Glomerular endothelial cell (primary cell): ENCODE results near the gene MCC. TPM values are rescaled to one million over a fixed set of nuclear protein-coding genes. Genes with fewer than 3 reads are reported as not detected.

Experiments used
- DNase-seq: peaks from one replicate; pipeline ENCODE4 v3.0.0-alpha.2; 2011; ENCODE audit warnings: low read depth, low spot score; ENCODE audit errors: extremely low read depth
- total RNA-seq: library from RNA; depleted of rRNA; stranded (reverse); fragments of >200 nt; gene quantifications from 2 replicates; pipeline ENCODE4 v1.2.3, GENCODE V29; 2015

MCC gene
- total RNA-seq, 1 donor from 2014 or later: 30.2 TPM

DNA sequence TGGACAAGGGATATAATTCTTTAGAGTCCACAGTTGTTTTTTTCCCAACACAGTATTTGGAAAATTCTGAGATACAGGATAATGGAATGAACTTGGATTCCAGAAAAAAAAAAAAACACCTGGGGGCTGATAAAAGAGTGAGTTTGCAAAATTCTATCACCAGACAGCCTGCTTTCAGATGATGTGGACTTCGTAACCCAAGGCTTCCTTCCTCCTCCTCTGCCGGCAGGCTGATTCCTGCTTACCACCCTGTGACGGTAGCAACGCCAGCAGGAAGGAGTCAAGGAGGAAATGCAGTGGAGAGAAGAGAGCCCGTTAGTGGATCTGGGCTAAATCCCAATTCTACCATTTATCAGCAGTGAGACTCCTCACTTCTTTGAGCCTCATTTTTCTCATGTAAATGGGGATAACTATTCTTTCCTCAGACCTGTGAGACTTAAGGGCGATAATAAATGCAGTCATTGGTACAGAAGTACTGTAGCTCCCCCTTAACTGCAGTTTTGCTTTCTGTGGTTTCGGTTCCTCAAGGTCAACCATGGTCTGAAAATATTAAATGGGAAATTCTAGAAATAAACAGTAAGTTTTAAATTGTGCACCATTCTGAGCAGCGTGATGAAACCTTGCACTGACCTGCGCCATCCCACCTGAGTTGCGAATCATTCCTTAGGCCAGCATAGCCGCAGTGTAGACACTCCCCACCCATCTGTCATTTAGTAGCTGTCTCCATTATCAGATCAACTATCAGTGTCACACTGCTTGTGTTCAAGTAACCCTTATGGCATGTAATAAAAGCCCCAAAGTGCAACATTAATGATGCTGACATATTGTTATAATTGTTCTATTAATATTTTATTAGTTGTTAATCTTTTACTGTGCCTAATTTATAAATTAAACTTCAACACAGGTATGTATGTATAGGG is 440.3 kb downstream of the MCC start:
- no peak for DNase-seq

DNA sequence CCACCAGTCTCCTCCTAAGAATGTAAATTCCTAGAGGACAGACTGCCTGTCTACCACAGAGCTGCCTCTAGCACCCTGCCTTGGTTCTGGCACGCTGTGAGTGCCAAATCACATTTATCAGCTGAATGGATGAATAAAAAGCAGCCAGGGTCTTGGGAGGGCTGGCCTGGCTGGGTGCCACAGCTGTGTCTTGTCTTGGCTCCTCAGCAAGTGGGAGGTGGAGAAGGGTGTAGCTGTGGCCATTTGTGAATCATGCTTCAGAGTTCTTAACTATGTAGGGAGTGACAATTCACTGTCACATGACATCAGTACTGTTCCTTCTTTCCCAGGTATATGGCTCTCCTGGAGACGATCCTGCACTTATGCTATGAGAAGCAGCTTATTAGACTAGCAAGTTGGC is 441.0 kb downstream of the MCC start:
- no peak for DNase-seq

DNA sequence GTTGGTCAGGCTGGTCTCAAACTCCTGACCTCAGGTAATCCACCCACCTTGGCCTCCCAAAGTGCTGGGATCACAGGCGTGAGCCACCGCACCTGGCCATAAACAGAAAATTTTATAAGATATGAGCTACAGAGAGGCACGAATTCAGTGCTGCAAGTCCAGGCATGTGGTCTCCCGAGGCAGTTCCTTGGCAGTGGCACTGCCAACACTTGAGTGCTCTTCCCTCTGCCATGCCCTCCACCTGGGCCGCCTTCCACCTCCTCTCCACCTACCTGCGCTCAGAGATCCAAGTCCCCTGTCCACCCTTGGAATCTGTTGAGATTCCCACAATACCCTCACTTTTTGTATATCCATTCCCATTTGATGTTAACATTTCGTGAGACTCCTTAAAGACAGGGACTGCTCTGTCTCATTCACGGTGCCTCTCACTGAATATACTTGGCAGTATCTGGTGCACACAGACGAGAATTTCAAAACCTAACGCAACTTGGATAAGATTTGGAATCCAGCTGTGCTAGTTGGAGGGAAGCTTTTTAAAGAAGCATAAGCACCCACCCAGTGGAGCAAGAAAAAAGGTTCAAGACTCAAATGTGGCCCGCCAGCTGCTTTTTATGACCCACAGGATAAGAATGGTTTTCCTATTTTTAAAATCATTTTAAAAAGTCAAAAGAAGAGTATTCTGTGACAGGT is 443.3 kb downstream of the MCC start:
- DNase-seq: no peak

DNA sequence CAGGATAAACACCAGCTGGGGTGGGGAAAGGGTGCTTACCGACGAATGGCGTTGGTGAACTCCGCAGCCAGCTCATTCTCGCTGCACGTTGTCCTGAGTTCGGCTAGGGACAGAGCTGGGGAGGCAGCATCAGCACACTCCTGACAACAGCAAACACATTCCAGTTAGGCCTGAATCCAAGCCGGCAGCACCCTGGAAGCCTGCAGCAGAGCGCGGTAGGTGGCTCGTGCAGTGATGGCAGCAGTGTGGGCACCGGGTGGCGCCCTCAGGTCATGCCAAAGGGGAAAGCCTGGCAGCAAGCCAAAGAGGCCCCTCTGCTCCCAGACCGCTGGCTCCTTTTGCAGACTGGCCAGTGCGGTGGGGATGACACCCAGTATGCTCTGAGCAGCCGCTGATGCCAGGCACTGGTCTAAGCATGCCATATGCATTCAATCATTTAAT is 444.7 kb downstream of the MCC start:
- no peak for DNase-seq

DNA sequence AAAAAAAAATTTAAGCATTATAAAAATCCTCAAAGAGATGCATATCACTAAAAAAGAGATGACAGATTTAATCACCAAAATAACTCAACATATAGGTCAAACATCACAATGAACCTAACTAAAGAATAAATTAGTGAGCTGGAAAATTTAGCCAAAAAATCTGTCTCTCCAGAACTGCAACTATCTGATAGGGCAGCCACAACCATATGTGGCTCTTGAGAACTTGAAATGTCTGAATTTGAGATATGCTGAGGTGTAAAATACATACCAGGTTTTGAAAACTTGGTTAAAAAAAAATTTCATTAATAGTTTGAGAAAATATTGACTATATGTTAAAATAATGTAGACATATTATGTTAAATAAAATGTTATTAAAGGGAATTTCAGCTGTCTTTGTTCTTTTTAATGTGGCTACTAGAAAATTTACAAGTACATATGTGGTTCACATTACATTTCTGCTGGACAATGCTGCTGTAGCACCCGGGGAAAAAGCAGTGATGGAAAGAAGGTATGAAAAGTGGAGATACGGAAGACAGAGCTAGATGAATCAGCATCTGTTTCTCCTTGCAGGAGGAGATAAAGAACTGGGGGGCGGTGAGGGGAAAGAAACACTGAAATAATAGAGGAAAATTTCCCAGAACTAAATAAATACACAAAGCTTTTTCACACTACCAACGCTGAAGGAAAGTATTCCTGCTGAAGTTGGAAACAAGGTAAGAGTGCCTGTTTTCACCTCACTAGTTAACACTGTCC is 445.6 kb downstream of the MCC start:
- no peak for DNase-seq

DNA sequence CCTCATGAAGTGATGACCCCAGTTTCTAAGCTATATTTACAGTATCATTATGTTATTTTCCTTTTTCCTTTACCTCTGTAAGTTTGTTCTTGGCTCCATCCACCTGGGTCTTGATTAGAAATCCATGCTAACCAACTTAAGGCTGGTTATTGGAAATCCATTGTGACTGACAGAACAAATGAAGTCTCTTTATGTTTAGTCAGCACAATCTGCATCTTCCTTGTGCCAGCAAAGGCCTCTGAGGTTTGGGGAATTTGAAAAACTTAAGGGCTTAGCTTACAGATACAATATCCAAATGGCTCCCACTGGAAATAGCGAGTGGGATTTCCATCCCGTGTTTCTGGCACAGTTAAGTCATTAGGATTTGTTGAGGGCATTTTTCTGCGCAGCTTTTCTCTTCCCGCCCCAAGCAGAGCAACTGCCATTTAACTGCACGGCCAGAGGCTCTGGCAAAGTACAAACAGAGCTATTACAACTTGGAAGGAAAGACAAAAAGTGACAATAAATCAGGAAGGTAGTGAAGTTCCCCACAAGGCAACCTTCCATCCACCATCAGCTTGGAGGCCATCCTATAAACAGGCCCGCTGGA is 447.5 kb downstream of the MCC start:
- DNase-seq: no peak

DNA sequence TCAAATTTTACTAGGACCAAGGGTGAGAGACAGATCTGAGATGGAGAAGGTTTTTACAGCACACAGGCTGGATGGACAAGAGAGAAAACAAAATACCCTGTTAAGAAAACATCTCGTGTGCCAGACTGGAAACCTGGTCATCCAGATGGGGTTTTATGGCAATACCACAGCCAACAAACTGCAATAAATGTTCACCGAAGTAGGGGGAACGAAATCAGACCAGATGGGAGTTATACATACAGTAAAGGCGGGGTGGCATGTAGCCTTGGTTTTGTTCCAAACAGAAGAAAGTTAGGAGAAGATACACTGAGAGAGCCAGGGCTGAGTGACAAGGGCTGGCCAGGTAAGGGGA is 448.3 kb downstream of the MCC start:
- no peak for DNase-seq

DNA sequence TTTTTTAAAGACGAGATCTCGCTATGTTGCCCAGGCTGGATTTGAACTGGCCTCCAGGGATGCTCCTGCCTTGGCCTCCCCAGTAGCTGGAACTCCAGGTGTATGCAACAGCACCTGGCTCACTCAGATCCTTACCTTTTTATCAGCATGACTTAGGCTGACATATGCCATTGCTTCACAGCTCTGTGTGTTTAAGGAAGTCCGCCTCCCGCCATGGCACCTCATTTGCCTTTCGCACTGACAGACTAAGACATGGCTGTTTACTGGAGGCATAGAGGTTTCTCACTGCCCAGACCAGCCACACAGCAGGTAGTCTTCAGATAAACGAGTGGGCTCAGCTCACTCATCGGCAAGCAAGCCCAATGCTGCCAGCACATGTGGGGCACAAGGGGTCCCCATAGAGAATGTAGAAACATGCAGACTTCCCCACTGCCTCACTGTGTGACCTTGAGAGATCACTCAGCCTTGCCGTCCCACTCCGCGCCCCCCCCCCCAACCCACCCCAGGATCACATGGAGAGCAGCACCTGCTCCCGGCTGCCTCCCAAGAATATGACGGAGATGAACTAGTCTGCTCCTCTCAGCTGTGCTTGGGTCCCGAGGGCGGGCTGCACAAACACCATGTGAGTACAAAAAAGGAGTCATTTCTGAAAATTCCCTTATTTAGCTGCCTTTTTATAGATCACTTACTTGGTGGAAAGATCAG is 448.9 kb downstream of the MCC start:
- no peak for DNase-seq

DNA sequence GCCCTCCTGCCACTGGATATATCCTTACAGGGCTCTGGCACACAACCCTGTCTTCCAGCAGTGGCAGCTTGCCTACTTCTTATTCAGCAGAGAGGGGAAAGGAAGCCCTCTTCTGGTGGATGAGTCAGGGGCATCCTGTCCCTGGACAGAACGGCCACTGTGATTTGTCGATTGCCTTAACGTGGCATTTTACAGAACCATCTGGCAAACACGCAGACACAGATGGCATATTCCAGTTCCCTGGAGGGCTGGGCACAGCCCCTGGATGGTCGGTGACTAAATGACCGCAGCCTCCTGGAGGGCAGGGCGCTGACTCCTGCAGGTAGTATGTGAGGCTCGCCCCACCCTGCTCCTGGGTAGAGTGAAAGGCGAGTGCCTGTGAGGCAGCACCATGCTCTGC is 449.5 kb downstream of the MCC start:
- DNase-seq: no peak

DNA sequence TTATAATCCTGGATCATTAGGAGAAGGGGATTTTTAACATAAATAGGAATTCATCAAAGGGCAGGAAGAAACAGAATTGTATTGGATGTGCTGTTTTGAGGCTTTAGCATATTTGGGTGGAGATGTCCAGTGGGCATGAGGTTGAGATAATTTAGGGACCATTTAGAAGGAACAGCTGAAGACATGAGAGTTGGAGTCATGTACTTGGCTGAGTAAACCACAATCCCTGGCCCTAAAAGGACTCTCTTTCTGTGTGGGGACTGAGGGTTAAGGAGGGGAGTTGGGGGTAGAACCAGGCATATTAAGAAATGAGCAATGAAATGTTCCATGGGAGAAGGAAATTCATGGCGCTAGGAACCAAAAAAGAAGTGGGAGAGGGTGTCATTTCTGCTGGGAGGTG is 450.1 kb downstream of the MCC start:
- DNase-seq: no peak

DNA sequence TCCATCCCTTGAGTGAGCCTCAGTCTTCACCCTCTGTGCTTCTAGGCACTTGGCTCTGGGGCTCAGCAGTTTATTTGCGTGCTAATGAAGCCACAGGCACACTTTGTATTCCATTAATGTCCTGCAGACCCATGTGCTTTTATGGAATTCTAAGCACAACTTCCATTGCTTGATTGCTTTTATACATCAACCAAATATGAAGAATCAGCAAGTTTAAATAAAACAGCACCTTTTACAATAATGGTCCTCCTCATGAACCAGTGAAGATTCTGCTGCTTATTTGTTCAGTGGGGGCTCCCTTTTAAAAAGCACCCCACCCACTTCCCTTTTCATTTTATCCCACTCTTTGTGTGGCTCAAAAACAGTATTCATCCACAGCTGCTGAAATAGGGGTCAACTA is 451.4 kb downstream of the MCC start:
- no peak for DNase-seq

DNA sequence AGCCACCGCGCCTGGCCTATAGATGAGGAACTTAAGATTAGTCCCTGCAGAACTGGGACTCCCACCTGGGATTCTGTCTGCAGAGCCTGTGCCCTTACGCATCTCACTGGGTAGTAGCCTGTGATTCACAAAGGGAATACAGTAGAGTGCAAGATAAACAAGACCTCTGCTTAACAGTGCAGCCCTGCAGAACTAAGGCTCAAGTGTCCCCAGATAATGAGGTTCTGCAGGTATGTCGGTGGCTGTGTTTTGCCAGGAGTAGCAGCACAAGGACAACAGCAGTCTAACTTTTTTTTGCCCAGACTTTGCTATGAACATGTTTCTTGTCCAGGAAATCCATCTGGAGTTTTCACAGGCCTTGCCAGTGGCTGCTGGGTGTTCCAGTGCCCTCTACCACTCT is 451.9 kb downstream of the MCC start:
- DNase-seq: no peak

DNA sequence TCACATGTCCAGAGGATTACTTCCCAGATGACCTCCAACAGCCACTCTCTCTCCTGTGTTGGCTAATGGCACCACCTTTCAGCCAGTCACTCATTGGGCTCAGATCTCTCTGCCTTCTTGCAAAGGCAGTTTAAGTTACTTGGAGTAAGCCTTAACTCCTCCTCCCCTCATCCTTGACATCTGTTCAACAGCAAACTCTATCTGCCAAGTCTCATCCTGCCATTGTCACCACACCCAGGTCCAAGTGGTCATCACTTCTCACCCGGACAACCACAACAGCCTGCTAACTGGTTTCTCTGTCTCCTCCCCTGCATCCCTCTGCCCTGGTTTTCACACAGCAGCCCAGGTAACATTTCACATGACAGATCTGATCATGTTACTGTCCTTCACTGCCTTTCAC is 453.2 kb downstream of the MCC start:
- DNase-seq: no peak

DNA sequence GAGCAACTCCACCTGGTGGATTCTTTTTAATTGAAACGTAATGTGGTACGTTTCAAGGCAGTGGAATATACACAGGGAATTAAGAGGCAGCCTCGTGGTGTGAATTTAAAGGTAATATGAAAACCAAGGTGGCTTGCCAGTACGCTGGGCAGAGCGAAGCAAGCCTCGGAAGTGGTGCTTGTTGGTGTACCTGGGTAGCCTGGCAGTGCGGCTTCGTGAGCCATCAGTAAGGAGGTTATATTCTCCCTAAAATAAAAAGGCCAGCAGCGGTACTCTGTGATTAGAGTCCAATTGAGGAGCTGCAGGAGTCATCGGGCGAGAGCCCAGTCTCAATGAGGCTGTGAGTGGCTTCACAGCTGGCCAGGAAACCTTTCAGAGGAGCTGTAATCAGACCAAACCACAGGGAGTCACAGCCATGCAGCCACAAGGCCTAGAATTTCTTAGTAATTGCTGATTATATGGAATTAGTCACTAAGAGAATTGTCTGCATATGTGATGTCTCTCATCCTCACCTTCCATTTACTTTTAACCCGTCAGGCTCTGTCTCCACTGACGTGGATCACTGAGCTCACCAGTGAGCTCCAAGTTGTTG is 454.0 kb downstream of the MCC start:
- DNase-seq: no peak

DNA sequence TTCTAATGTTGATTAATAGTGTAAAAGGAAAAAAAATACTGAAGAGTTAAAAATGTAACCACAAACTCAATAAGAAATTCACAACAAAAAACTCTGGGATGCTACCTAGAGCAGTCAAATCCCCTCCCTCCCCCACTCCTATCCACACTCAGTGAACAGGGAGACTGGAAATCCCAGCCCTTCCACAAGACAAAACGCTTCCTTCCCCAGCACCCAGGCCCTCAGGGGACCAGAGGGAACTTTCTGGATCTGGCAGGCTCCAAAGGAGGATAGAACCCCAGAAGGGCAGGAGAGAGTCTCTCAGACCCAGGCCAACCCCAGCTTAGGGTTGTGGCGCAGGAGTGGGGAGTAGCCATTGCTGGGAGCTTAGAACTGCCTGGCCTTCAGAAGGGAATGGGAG is 456.7 kb downstream of the MCC start:
- DNase-seq: no peak

DNA sequence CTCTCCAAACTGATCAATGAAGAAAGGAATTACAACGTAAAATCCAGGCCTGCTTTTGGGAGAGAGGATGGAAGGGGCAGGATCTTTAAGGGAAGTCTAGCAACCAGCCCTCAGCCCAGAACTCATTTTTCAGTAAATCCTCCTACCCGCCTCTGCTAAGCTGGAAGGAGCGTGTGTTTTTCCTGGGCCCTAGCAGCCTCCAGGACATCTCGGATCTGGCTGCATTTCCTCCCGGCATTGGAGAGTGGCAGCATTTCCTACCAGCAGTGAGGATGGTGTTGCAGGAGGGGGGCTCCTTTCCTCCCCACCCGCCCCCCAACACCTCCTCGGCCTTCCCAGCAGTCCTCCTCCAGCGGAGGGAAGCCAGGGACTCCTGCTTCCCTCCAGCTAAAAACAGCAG is 457.1 kb downstream of the MCC start:
- DNase-seq: no peak

DNA sequence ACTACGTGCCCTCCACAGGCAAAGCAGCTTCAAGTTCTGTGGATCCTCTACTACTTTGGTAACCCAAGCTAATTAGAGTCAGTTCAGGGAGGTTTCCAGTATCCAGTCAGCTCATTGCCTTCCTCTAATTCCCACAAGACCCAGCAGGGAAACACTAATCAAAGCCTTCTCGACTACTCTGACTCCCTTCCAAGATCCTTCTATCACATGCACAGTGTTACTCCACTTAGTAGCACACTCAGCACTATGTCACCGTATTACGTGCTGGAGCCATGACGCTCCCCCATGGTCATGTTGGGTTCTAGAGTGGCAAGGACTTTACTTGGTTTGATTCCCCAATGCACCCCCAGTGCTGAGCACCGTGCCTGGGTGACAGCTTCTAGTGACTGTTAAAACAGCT is 458.6 kb downstream of the MCC start:
- no peak for DNase-seq

DNA sequence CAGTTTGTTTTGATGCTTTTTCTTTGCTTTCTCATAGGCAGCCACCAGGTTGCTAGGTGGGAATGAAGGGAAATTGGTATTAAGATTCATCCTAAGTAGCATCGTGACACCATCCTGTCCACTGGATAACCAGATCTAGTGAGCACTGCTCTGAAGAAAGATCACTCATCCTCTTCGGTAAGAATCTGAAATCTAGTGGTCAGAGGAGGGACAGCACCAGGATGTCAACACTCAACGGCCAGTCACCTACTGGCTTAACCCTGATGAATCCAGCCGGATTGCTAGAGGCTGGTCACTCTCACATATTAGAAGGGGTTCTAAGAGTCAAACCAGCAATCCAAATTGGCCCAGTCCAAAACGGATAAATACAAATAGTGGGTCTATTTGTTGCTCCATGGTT is 460.8 kb downstream of the MCC start:
- DNase-seq: no peak

DNA sequence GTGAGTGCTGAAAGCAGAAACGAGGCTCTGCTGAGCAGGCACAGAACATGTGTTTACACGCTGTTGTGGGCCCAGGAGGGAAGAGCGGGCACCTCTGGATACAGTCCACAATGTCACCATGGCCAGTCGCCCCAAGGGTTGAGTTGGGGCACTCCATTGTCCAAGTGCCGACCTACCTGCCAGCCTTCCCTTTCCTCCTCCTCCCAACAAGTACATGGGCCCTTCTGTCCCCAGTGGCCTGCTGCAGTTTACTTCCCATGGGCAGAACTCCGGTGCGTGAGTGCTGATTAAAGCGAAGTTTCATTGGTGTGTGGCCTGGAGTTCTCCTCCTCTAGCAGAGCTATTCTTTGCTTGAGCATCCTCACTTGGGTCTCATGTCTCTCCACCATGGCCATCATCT is 461.2 kb downstream of the MCC start:
- no peak for DNase-seq

DNA sequence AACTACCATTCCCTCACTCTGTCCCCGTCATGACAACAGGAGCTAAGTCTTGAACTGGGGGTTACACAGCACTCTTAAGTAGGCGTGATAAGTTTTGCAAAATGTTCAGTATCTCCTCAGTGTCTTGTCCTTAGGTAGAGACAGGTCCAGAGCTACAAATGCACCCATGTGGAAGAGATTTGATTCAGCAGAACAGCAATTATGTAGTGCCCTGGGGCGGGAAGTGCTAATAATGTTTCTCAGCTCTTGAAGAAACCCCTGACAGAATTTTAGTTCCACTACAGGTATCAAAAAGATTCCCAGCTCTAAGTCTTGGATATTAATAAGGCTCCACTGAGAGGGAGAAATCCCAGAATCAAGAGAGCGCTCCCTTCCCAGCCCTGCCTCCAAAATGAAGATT is 462.0 kb downstream of the MCC start:
- DNase-seq: no peak
